IMR-90 (cell line): Measurements from ENCODE around the gene C15orf62.
A peak's percentile ranks its signal among the peaks of the same experiment; 100 is the strongest.

ENCODE experiments used
- CHD1 ChIP-seq: IDR thresholded peaks from 2 replicates; pipeline ENCODE4 v1.6.1; 2012; ENCODE audit warnings: low read depth, low read length, improper control_type of control experiment
- MXI1 ChIP-seq: IDR thresholded peaks from 2 replicates; pipeline ENCODE4 v1.6.1; 2012; ENCODE audit warnings: low read depth, mild to moderate bottlenecking, low read length, moderate library complexity, borderline replicate concordance
- POLR2A ChIP-seq: IDR thresholded peaks from 2 replicates; pipeline ENCODE4 v1.6.1; 2012; ENCODE audit warnings: mild to moderate bottlenecking, low read depth, low read length
- RAD21 ChIP-seq: IDR thresholded peaks from 2 replicates; pipeline ENCODE4 v1.6.1; 2012; ENCODE audit warnings: low read length, improper control_type of control experiment
- TF ChIP-seq, protein P1 (sequence below): conservative IDR thresholded peaks from 2 replicates; pipeline ENCODE4 v1.5.1; 2012; ENCODE audit warnings: mild to moderate bottlenecking, low read depth, low read length, improper control_type of control experiment
- TF ChIP-seq, protein P2 (sequence below): fragments of 150-350 bp; IDR thresholded peaks from 2 replicates; pipeline ENCODE4 v1.6.1; 2017; ENCODE audit warnings: mild to moderate bottlenecking, antibody characterized with exemption, low read length, low read depth

DNA sequence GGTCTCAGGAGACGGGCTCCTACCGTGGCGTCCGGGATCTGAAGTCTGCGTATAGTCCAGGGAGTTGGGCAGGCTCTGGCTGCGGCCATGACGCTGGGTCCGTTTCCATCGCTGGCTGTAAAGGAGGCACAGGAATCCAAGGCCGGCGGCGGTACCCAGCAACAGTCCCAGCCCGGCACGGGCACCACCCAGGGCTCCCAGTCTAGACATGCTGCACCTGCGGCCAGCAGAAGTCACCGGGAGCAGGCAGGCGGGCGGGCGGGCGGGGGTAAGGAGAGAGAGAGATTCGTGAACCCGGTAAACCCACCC, 15.3 kb upstream of the C15orf62 start:
- TF ChIP-seq, protein P1, sequence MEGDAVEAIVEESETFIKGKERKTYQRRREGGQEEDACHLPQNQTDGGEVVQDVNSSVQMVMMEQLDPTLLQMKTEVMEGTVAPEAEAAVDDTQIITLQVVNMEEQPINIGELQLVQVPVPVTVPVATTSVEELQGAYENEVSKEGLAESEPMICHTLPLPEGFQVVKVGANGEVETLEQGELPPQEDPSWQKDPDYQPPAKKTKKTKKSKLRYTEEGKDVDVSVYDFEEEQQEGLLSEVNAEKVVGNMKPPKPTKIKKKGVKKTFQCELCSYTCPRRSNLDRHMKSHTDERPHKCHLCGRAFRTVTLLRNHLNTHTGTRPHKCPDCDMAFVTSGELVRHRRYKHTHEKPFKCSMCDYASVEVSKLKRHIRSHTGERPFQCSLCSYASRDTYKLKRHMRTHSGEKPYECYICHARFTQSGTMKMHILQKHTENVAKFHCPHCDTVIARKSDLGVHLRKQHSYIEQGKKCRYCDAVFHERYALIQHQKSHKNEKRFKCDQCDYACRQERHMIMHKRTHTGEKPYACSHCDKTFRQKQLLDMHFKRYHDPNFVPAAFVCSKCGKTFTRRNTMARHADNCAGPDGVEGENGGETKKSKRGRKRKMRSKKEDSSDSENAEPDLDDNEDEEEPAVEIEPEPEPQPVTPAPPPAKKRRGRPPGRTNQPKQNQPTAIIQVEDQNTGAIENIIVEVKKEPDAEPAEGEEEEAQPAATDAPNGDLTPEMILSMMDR = no peak
- TF ChIP-seq RAD21 = no peak
- TF ChIP-seq POLR2A = no peak
- TF ChIP-seq MXI1 = 0 out of 2 replicates have a peak, but pooled peaks have one; percentile 19
- TF ChIP-seq, protein P2, sequence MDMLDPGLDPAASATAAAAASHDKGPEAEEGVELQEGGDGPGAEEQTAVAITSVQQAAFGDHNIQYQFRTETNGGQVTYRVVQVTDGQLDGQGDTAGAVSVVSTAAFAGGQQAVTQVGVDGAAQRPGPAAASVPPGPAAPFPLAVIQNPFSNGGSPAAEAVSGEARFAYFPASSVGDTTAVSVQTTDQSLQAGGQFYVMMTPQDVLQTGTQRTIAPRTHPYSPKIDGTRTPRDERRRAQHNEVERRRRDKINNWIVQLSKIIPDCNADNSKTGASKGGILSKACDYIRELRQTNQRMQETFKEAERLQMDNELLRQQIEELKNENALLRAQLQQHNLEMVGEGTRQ = no peak
- TF ChIP-seq CHD1 = no peak
